Measurements from ENCODE around the gene KRT82. TPM values are rescaled to one million over a fixed set of nuclear protein-coding genes. Genes with fewer than 3 reads are reported as not detected.

Gene KRT82
- total RNA-seq, 1 experiment from 2014 or later, result not detected

DNA sequence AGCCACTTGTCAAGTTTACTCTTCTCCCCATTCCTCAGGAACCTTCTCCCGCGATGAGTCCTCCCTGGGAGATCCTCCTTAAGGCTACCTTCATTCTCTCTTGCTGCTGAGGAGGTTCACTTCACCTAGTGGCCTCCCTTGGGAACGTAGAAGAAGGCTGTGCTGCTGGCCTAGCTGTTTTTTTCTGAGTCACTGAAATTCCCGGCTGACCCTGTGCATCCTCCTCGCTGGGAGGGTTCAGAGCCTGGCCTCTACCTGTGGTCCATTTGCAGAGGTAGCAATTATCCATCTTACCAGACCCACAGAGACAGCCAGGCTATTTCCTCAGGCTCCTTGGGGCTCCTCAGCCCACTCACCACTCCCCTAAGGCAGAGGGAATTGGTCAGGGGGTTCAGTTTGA lies 4.6 kb downstream of the KRT82 start:
- TF ChIP-seq, protein P1, sequence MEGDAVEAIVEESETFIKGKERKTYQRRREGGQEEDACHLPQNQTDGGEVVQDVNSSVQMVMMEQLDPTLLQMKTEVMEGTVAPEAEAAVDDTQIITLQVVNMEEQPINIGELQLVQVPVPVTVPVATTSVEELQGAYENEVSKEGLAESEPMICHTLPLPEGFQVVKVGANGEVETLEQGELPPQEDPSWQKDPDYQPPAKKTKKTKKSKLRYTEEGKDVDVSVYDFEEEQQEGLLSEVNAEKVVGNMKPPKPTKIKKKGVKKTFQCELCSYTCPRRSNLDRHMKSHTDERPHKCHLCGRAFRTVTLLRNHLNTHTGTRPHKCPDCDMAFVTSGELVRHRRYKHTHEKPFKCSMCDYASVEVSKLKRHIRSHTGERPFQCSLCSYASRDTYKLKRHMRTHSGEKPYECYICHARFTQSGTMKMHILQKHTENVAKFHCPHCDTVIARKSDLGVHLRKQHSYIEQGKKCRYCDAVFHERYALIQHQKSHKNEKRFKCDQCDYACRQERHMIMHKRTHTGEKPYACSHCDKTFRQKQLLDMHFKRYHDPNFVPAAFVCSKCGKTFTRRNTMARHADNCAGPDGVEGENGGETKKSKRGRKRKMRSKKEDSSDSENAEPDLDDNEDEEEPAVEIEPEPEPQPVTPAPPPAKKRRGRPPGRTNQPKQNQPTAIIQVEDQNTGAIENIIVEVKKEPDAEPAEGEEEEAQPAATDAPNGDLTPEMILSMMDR (IDR thresholded peaks at IDR 0.05; ENCODE audit: insufficient read depth in 1 of 2, low read depth in 1 of 2, low read length in 1 of 2, severe bottlenecking in 1 of 2, unreplicated experiment in 1 of 2), result no peak
- no peaks in the 10 kb centered on the region for H3K27me3 ChIP-seq (replicated peaks; ENCODE audit: control insufficient read depth, insufficient read depth, low read length)
- Mint-ChIP-seq H3K27ac (ENCODE audit: unreplicated experiment) (no peak overlapping the region), H3K4me1 (ENCODE audit: low read depth, unreplicated experiment) (no peaks in the 10 kb centered on the region), H3K36me3 (ENCODE audit: insufficient read depth, unreplicated experiment) (no peaks in the 10 kb centered on the region), H3K4me3 (ENCODE audit: unreplicated experiment) (no peak overlapping the region), H3K27me3 (ENCODE audit: insufficient read depth, unreplicated experiment) (no peaks in the 10 kb centered on the region), H3K9me3 (ENCODE audit: unreplicated experiment) (no peaks in the 10 kb centered on the region)
- CTCF ChIA-PET, result no interaction called here
- no peak for DNase-seq
- BruUV-seq (replicated peaks), result no TSS peak
- POLR2A ChIA-PET, result no interaction called here
- H3K9me3 ChIP-seq, result no peaks in the 10 kb centered on the region
- no peaks in the 10 kb centered on the region for H3K36me3 ChIP-seq (ENCODE audit: control insufficient read depth, insufficient read depth, low read length)
- H3K4me1 ChIP-seq, result no peaks in the 10 kb centered on the region
- intact Hi-C loops (cut with micrococcal nuclease; ENCODE audit: unreplicated experiment), result no loop called here
- no peak overlapping the region for H3K4me3 ChIP-seq (ENCODE audit: low read depth, low read length)

DNA sequence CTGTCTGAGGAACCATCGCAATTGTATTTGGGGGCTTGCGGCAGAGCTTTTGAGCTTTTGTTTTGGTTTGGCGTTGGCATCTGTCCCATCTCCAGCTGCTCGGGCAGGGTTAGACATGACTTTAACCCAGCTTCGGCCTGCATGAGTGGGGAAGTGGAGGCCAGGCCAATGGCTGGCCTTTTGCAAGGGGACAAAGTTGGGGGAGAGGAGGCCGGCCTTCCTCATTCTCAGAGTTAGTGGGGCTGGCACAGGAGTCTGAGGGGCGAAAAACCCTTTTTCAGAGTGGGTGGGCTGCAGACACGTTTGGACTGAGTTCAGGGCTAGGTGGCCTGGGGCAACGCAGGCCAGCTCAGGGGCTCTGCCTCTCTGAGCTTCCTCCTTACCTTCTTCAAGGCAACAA lies 5.2 kb downstream of the KRT82 start:
- no peaks in the 10 kb centered on the region for H3K9me3 Mint-ChIP-seq (ENCODE audit: unreplicated experiment)
- DNase-seq, result no peak
- Histone ChIP-seq H3K4me1 (no peaks in the 10 kb centered on the region), H3K4me3 (ENCODE audit: low read depth, low read length) (no peak overlapping the region), H3K9me3 (no peaks in the 10 kb centered on the region), H3K27me3 (replicated peaks; ENCODE audit: control insufficient read depth, insufficient read depth, low read length) (no peaks in the 10 kb centered on the region), H3K36me3 (ENCODE audit: control insufficient read depth, insufficient read depth, low read length) (no peaks in the 10 kb centered on the region)
- ChIA-PET CTCF (no interaction called here), POLR2A (no interaction called here)
- no peaks in the 10 kb centered on the region for H3K4me1 Mint-ChIP-seq (ENCODE audit: low read depth, unreplicated experiment)
- TF ChIP-seq, protein P1 (IDR thresholded peaks at IDR 0.05; ENCODE audit: insufficient read depth in 1 of 2, low read depth in 1 of 2, low read length in 1 of 2, severe bottlenecking in 1 of 2, unreplicated experiment in 1 of 2), result no peak
- no peaks in the 10 kb centered on the region for H3K27me3 Mint-ChIP-seq (ENCODE audit: insufficient read depth, unreplicated experiment)
- intact Hi-C loops (cut with micrococcal nuclease; ENCODE audit: unreplicated experiment), result no loop called here
- no peak overlapping the region for H3K4me3 Mint-ChIP-seq (ENCODE audit: unreplicated experiment)
- BruUV-seq (replicated peaks), result no TSS peak
- H3K27ac Mint-ChIP-seq (ENCODE audit: unreplicated experiment), result no peak overlapping the region
- H3K36me3 Mint-ChIP-seq (ENCODE audit: insufficient read depth, unreplicated experiment), result no peaks in the 10 kb centered on the region

DNA sequence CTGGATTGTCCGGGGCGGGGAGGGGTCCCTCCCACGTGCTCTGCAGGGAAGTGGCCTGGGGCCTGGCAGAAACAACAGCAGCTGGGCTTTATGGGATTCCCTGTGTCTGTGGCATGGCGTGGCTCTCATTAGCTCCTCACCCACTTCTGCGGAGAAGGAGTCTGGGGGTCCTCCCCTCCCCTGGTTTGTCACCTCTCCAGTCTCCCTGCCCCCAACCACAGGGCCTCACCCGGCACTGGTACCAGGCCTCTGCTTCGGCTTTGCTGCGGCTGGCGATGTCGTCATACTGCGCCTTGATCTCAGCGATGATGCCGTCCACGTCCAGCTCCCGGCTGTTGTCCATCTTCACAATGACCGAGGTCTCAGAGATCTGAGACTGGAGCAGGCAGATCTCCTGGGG lies 6.4 kb downstream of the KRT82 start:
- Mint-ChIP-seq H3K27me3 (ENCODE audit: insufficient read depth, unreplicated experiment) (no peaks in the 10 kb centered on the region), H3K9me3 (ENCODE audit: unreplicated experiment) (no peaks in the 10 kb centered on the region), H3K4me3 (ENCODE audit: unreplicated experiment) (no peak overlapping the region), H3K27ac (ENCODE audit: unreplicated experiment) (no peak overlapping the region), H3K36me3 (ENCODE audit: insufficient read depth, unreplicated experiment) (no peaks in the 10 kb centered on the region), H3K4me1 (ENCODE audit: low read depth, unreplicated experiment) (no peaks in the 10 kb centered on the region)
- H3K4me3 ChIP-seq (ENCODE audit: low read depth, low read length), result no peak overlapping the region
- no TSS peak for BruUV-seq (replicated peaks)
- no peak for DNase-seq
- ChIA-PET POLR2A (no interaction called here), CTCF (no interaction called here)
- no peaks in the 10 kb centered on the region for H3K9me3 ChIP-seq
- H3K27me3 ChIP-seq (replicated peaks; ENCODE audit: control insufficient read depth, insufficient read depth, low read length), result no peaks in the 10 kb centered on the region
- no peaks in the 10 kb centered on the region for H3K4me1 ChIP-seq
- TF ChIP-seq, protein P1 (IDR thresholded peaks at IDR 0.05; ENCODE audit: insufficient read depth in 1 of 2, low read depth in 1 of 2, low read length in 1 of 2, severe bottlenecking in 1 of 2, unreplicated experiment in 1 of 2), result no peak
- no peaks in the 10 kb centered on the region for H3K36me3 ChIP-seq (ENCODE audit: control insufficient read depth, insufficient read depth, low read length)
- intact Hi-C loops (cut with micrococcal nuclease; ENCODE audit: unreplicated experiment), result loop anchor here (5.0 to 10.0 kb wide), 3 partner anchors 63 to 585 kb away; no protein-coding TSS in a partner anchor
